Neural cell (in vitro differentiated cells): Measurements from ENCODE around the gene ARRB1. TPM values are rescaled to one million over a fixed set of nuclear protein-coding genes. Genes with fewer than 3 reads are reported as not detected.
A peak's percentile ranks its signal among the peaks of the same experiment; 100 is the strongest.

Experiments
- H2AFZ ChIP-seq: fragments of 200-600, 300-800 bp; sonication (generic), shearing (Covaris generic); 2 replicates; pipeline ENCODE4 v1.6.0; 2014; ENCODE audit warnings: low read depth, mild to moderate bottlenecking, antibody characterized with exemption, low read length, moderate library complexity
- H3F3A ChIP-seq: fragments of 200-600 bp; shearing (Covaris generic); 2 replicates; pipeline ENCODE4 v1.6.1; 2016; ENCODE audit warnings: mild to moderate bottlenecking, moderate library complexity, mixed read lengths, antibody characterized with exemption, low read length; ENCODE audit not compliant: insufficient read depth, poor library complexity, severe bottlenecking
- H3K27ac ChIP-seq: fragments of 200-600, 300-800 bp; sonication (generic), shearing (Covaris generic); 2 replicates; pipeline ENCODE4 v1.5.1; 2014; ENCODE audit warnings: mild to moderate bottlenecking, low read length, moderate library complexity
- H3K27me3 ChIP-seq: fragments of 300-800, 200-600 bp; sonication (generic), shearing (Covaris generic); 2 replicates; pipeline ENCODE4 v1.6.0; 2014; ENCODE audit warnings: mild to moderate bottlenecking, low read depth, low read length, moderate library complexity; ENCODE audit not compliant: insufficient read depth
- H3K36me3 ChIP-seq: fragments of 300-800, 200-600 bp; sonication (generic), shearing (Covaris generic); 2 replicates; pipeline ENCODE4 v1.5.1; 2014; ENCODE audit warnings: mild to moderate bottlenecking, antibody characterized with exemption, low read length, moderate library complexity; ENCODE audit not compliant: insufficient read depth
- H3K4me2 ChIP-seq: fragments of 300-800, 200-600 bp; sonication (generic), shearing (Covaris generic); 2 replicates; pipeline ENCODE4 v1.6.0; 2014; ENCODE audit warnings: mild to moderate bottlenecking, low read length
- H3K4me3 ChIP-seq: fragments of 300-800, 200-600 bp; sonication (generic), shearing (Covaris generic); 2 replicates; pipeline ENCODE4 v1.5.1; 2014; ENCODE audit warnings: mild to moderate bottlenecking, low read length, moderate library complexity
- H3K79me2 ChIP-seq: fragments of 200-600 bp; shearing (Covaris generic); replicated peaks from 2 replicates; pipeline ENCODE4 v1.6.0; 2014; ENCODE audit warnings: mild to moderate bottlenecking, low read length, moderate library complexity; ENCODE audit not compliant: insufficient read depth
- H3K9ac ChIP-seq: fragments of 300-800, 200-600 bp; sonication (generic), shearing (Covaris generic); 2 replicates; pipeline ENCODE4 v1.6.1; 2016; ENCODE audit warnings: mild to moderate bottlenecking, low read length, mixed read lengths
- H3K9me2 ChIP-seq: fragments of 200-600 bp; shearing (Covaris generic); 2 replicates; pipeline ENCODE4 v1.6.1; 2016; ENCODE audit warnings: mild to moderate bottlenecking, low read length, mixed read lengths; ENCODE audit not compliant: insufficient read depth
- H3K9me3 ChIP-seq: fragments of 200-600, 300-800 bp; sonication (generic), shearing (Covaris generic); 2 replicates; pipeline ENCODE4 v1.6.1; 2016; ENCODE audit warnings: mild to moderate bottlenecking, mixed run types, low read length, moderate library complexity, mixed read lengths
- H4K20me1 ChIP-seq: fragments of 200-600 bp; shearing (Covaris generic); 2 replicates; pipeline ENCODE4 v1.6.1; 2016; ENCODE audit warnings: mild to moderate bottlenecking, mixed run types; ENCODE audit not compliant: insufficient read depth
- EP300 ChIP-seq: fragments of 450-650 bp; conservative IDR thresholded peaks from 2 replicates; pipeline ENCODE4 v1.6.1; 2014; ENCODE audit warnings: antibody characterized with exemption, mild to moderate bottlenecking, moderate library complexity; ENCODE audit not compliant: poor library complexity, severe bottlenecking
- EZH2 ChIP-seq: fragments of 200-600, 300-800 bp; shearing (Covaris generic), sonication (generic); IDR thresholded peaks from 2 replicates; pipeline ENCODE4 v1.6.1; 2014; ENCODE audit warnings: antibody characterized with exemption, low read length, borderline replicate concordance, mild to moderate bottlenecking; ENCODE audit not compliant: insufficient read depth, poor library complexity, severe bottlenecking
- MXI1 ChIP-seq: fragments of 450-650 bp; conservative IDR thresholded peaks from 2 replicates; pipeline ENCODE4 v1.6.1; 2014; ENCODE audit warnings: antibody characterized with exemption, mild to moderate bottlenecking; ENCODE audit not compliant: poor library complexity, severe bottlenecking
- POLR2AphosphoS5 ChIP-seq: IDR thresholded peaks from 2 replicates; pipeline ENCODE4 v1.6.1; 2012
- RAD21 ChIP-seq: fragments of 450-650 bp; conservative IDR thresholded peaks from 2 replicates; pipeline ENCODE4 v1.6.1; 2014; ENCODE audit warnings: antibody characterized with exemption, mild to moderate bottlenecking, moderate library complexity
- SMC3 ChIP-seq: fragments of 450-650 bp; conservative IDR thresholded peaks from 2 replicates; pipeline ENCODE4 v1.6.1; 2014; ENCODE audit warnings: antibody characterized with exemption, mild to moderate bottlenecking, moderate library complexity; ENCODE audit not compliant: poor library complexity
- TAF1 ChIP-seq: IDR thresholded peaks from 2 replicates; pipeline ENCODE4 v1.6.1; 2012; ENCODE audit warnings: low read depth
- polyA minus RNA-seq: library from RNA; depleted of rRNA, polyadenylated mRNA; stranded (reverse); fragments of >200 nt; gene quantifications from 2 replicates; pipeline ENCODE4 v1.2.3, GENCODE V29; 2014
- polyA plus RNA-seq: library from polyadenylated mRNA; depleted of rRNA; stranded (reverse); fragments of >200 nt; gene quantifications from 2 replicates; pipeline ENCODE4 v1.2.3, GENCODE V29; 2014
- TF ChIP-seq, protein P1 (sequence below): IDR thresholded peaks from 2 replicates; pipeline ENCODE4 v1.6.1; 2012; ENCODE audit warnings: borderline replicate concordance
- TF ChIP-seq, protein P2 (sequence below): fragments of 450-650 bp; IDR thresholded peaks from 2 replicates; pipeline ENCODE4 v1.5.1; 2014; ENCODE audit warnings: antibody characterized with exemption, mild to moderate bottlenecking, moderate library complexity; ENCODE audit not compliant: poor library complexity, severe bottlenecking

ARRB1 gene
- polyA plus RNA-seq (5.7 and 10.5 TPM in 2 replicates), polyA minus RNA-seq (22.3 and 23.6 TPM in 2 replicates)

DNA sequence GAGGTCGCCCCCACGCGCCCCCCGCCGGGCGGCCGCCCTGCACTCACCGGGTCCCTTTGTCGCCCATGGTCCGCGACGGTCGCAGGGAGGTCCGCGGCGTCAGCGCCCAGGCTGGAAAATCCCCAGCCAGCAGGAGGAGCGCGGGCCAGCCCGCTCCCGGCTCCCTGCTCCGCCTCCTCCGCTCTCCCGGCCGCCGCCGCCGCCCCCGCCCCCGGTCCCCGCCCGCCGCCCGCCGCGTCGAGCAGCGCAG lies at the start of gene ARRB1:
Gene ARRB1 (minus strand): TSS at position 121 of the 250 bp plus-strand sequence. CDS start 54 bp downstream, at position 67.
- peak within 1 kb of the TSS; percentile 80 for H2AFZ ChIP-seq
- H3K36me3 ChIP-seq, result no peaks in the 10 kb centered on the region
- no peaks in the 10 kb centered on the region for H3K9me2 ChIP-seq
- no peak for TF ChIP-seq RAD21
- no peak for TF ChIP-seq TAF1
- TF ChIP-seq EP300, result no peak
- TF ChIP-seq, protein P1, sequence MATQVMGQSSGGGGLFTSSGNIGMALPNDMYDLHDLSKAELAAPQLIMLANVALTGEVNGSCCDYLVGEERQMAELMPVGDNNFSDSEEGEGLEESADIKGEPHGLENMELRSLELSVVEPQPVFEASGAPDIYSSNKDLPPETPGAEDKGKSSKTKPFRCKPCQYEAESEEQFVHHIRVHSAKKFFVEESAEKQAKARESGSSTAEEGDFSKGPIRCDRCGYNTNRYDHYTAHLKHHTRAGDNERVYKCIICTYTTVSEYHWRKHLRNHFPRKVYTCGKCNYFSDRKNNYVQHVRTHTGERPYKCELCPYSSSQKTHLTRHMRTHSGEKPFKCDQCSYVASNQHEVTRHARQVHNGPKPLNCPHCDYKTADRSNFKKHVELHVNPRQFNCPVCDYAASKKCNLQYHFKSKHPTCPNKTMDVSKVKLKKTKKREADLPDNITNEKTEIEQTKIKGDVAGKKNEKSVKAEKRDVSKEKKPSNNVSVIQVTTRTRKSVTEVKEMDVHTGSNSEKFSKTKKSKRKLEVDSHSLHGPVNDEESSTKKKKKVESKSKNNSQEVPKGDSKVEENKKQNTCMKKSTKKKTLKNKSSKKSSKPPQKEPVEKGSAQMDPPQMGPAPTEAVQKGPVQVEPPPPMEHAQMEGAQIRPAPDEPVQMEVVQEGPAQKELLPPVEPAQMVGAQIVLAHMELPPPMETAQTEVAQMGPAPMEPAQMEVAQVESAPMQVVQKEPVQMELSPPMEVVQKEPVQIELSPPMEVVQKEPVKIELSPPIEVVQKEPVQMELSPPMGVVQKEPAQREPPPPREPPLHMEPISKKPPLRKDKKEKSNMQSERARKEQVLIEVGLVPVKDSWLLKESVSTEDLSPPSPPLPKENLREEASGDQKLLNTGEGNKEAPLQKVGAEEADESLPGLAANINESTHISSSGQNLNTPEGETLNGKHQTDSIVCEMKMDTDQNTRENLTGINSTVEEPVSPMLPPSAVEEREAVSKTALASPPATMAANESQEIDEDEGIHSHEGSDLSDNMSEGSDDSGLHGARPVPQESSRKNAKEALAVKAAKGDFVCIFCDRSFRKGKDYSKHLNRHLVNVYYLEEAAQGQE, result no peak
- TF ChIP-seq, protein P2, sequence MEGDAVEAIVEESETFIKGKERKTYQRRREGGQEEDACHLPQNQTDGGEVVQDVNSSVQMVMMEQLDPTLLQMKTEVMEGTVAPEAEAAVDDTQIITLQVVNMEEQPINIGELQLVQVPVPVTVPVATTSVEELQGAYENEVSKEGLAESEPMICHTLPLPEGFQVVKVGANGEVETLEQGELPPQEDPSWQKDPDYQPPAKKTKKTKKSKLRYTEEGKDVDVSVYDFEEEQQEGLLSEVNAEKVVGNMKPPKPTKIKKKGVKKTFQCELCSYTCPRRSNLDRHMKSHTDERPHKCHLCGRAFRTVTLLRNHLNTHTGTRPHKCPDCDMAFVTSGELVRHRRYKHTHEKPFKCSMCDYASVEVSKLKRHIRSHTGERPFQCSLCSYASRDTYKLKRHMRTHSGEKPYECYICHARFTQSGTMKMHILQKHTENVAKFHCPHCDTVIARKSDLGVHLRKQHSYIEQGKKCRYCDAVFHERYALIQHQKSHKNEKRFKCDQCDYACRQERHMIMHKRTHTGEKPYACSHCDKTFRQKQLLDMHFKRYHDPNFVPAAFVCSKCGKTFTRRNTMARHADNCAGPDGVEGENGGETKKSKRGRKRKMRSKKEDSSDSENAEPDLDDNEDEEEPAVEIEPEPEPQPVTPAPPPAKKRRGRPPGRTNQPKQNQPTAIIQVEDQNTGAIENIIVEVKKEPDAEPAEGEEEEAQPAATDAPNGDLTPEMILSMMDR, result no peak
- no peak for TF ChIP-seq EZH2
- TF ChIP-seq SMC3, result no peak
- no peak for TF ChIP-seq POLR2AphosphoS5
- no peak for TF ChIP-seq MXI1
- no peaks in the 10 kb centered on the region for H3K9me3 ChIP-seq
- peak within 1 kb of the TSS; percentile 53 for H3K27ac ChIP-seq
- H3F3A ChIP-seq, result no peaks in the 10 kb centered on the region
- peak within 1 kb of the TSS; percentile 63 for H3K4me2 ChIP-seq
- H4K20me1 ChIP-seq, result no peaks in the 10 kb centered on the region
- H3K79me2 ChIP-seq, result no peaks in the 10 kb centered on the region
- H3K27me3 ChIP-seq, result peaks cover 10% of the 10 kb centered on the region
- H3K4me3 ChIP-seq, result peak within 1 kb of the TSS; percentile 85
- H3K9ac ChIP-seq, result peak within 1 kb of the TSS; percentile 76

DNA sequence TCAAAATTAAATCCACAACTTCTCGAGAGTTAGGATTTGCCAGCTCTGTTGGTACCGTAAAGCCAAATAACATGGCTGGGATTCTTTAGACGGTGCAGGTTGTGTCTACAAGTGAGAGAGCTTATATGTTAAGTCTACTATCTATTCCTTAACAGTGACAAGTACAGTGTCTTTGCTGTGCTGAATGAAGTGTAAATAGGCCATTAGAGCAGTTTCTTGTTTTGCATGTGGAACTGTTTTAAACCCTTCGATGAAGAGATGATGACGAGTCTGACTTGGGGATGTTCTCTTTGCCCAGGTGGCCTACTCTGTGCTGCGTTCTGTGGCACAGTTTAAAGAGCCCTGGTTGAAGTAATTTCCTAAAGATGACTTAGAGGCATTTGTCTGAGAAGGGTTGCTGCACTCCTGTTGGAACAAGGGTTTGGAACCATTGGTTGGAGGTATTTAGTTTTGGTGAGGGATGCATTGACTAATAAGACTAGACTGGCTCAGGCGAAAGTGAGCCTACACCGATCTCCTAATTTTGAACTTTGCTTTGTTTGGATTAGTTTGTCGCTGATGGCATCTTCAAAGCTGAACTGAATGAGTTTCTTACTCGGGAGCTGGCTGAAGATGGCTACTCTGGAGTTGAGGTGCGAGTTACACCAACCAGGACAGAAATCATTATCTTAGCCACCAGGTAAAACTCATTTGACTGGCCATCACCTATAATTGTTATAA lies 48.8 kb upstream of the ARRB1 start:
- Histone ChIP-seq H3K36me3 (peaks cover 15% of the 10 kb centered on the region), H4K20me1 (peaks cover 8% of the 10 kb centered on the region)

More for the DNA sequence above, 48.8 kb upstream of the ARRB1 start:
- TF ChIP-seq, protein P1, result no peak
- TF ChIP-seq EP300 (no peak), RAD21 (no peak), POLR2AphosphoS5 (peak; percentile 10)
- Histone ChIP-seq H2AFZ (no peak overlapping the region), H3K27me3 (no peaks in the 10 kb centered on the region), H3K4me3 (peak overlapping the region; percentile 85), H3K9ac (peak overlapping the region; percentile 90), H3K9me3 (no peaks in the 10 kb centered on the region), H3K4me2 (peak overlapping the region; percentile 93), H3K79me2 (peaks cover 49% of the 10 kb centered on the region), H3F3A (no peaks in the 10 kb centered on the region), H3K9me2 (no peaks in the 10 kb centered on the region), H3K27ac (peak overlapping the region; percentile 91)
